Gastroesophageal sphincter (tissue), 4 donors: ENCODE results near the gene CBR3. TPM values are rescaled to one million over a fixed set of nuclear protein-coding genes. Genes with fewer than 3 reads are reported as not detected.

Experiments used
- ATAC-seq: fragments of 150-250 bp; one replicate; pipeline ENCODE4 v1.9.1; 2016; ENCODE audit warnings: mild to moderate bottlenecking, moderate library complexity
- H3K27ac ChIP-seq, 4 donors: fragments of 200-600 bp; sonication (generic) in 3 of 4; 1 replicate in 3 of 4; 2 replicates in 1 of 4; pipeline ENCODE4 v1.5.1; 2016 to 2019
- H3K27me3 ChIP-seq: fragments of 200-600 bp; sonication (generic); one replicate; pipeline ENCODE4 v1.5.1; 2019
- H3K36me3 ChIP-seq, 2 donors: fragments of 200-600 bp; sonication (generic); one replicate each; pipeline ENCODE4 v1.5.1; 2019; ENCODE audit warnings: control low read depth in 1 of 2
- H3K4me1 ChIP-seq, 3 donors: fragments of 200-600 bp; sonication (generic); 1 replicate in 2 of 3; 2 replicates in 1 of 3; pipeline ENCODE4 v1.5.1; 2016 to 2019; ENCODE audit warnings: control low read depth in 2 of 3
- H3K4me3 ChIP-seq, 2 donors: fragments of 200-600 bp; sonication (generic); one replicate each; pipeline ENCODE4 v1.5.1; 2019; ENCODE audit warnings: mild to moderate bottlenecking in 1 of 2, moderate library complexity in 1 of 2
- H3K9me3 ChIP-seq, 3 donors: fragments of 200-600 bp; sonication (generic); one replicate each; pipeline ENCODE4 v1.5.1; 2017 to 2019; ENCODE audit warnings: control low read depth in 2 of 3
- CTCF ChIP-seq, 4 experiments: fragments of 200-600 bp in 2 of 4; fragments of 450-650 bp in 2 of 4; sonication (generic) in 1 of 4; IDR thresholded peaks; one replicate each; pipeline ENCODE4 v1.5.1; 2017 to 2019; ENCODE audit warnings: antibody characterized with exemption in 4 of 4, mild to moderate bottlenecking in 2 of 4, moderate library complexity in 2 of 4
- EP300 ChIP-seq: sonication (generic); formaldehyde crosslinking; IDR thresholded peaks from one replicate; pipeline ENCODE4 v1.6.1; 2017; ENCODE audit warnings: antibody characterized with exemption, mild to moderate bottlenecking
- POLR2A ChIP-seq, 2 donors: fragments of 450-650 bp; IDR thresholded peaks; one replicate each; pipeline ENCODE4 v1.6.1; 2017; ENCODE audit warnings: antibody characterized with exemption in 2 of 2, mild to moderate bottlenecking in 2 of 2, moderate library complexity in 1 of 2
- POLR2AphosphoS5 ChIP-seq: sonication (generic); formaldehyde crosslinking; IDR thresholded peaks from one replicate; pipeline ENCODE4 v1.6.1; 2017; ENCODE audit warnings: antibody characterized with exemption
- WGBS, 2 donors: methylation state at CpG; one replicate each; pipeline ENCODE4 v1.1.5; 2018; ENCODE audit warnings: low coverage in 1 of 2; 5-methylcytosine and 5-hydroxymethylcytosine counted together
- total RNA-seq, 4 donors: library from RNA; depleted of rRNA; stranded (reverse); fragments of >200 nt; gene quantifications; one replicate each; pipeline ENCODE4 v1.1.0, GENCODE V29; 2016

Gene CBR3
- 10 to 100 TPM in 3 of 4 donors, 1 to 10 TPM in 1; 9.6 to 20.9 (median 14.0) TPM for total RNA-seq

- Histone ChIP-seq H3K27me3 (no peaks in the 10 kb centered on the region), H3K4me1 (peaks cover 0 to 34% (median 4%) of the 10 kb centered on the region in 3 donors), H3K4me3 (peak within 1 kb of the TSS; percentile 34 to 87), H3K36me3 (peaks cover 0 to 15% of the 10 kb centered on the region in 2 donors), H3K9me3 (no peaks in the 10 kb centered on the region), H3K27ac (peak within 1 kb of the TSS; percentile 35 to 97 (median 94))
- peak; percentile 52 for ATAC-seq
- 0% methylated on average over 1 to 3 of the region's 53 CpGs for WGBS, 2 donors
- no peak for TF ChIP-seq POLR2A (IDR thresholded peaks at IDR 0.05)
- TF ChIP-seq CTCF (IDR thresholded peaks at IDR 0.05) = no peak
- peak; percentile 13 for TF ChIP-seq POLR2AphosphoS5
- TF ChIP-seq EP300 = no peak
Observed at GRCh38 chr21:36134803-36135390, at the start of gene CBR3. Gene CBR3 (plus strand): TSS chr21:36135079. CDS start chr21:36135193, 114 bp downstream.

- H3K4me1 ChIP-seq = no peaks in the 10 kb centered on the region
- TF ChIP-seq CTCF (IDR thresholded peaks at IDR 0.05) (no peak), POLR2A (IDR thresholded peaks at IDR 0.05) (no peak), EP300 (no peak), POLR2AphosphoS5 (no peak)
- no peaks in the 10 kb centered on the region for H3K9me3 ChIP-seq
- no peak overlapping the region for H3K27ac ChIP-seq
- no peaks in the 10 kb centered on the region for H3K27me3 ChIP-seq
- H3K36me3 ChIP-seq = no peaks in the 10 kb centered on the region
- 60 to 71% methylated on average over 3 to 4 of the region's 6 CpGs for WGBS, 2 donors
- ATAC-seq = no peak
- no peak overlapping the region for H3K4me3 ChIP-seq
Observed at GRCh38 chr21:36087362-36088138, 47.3 kb upstream of the CBR3 start.

GRCh38 chr21:36089946-36090345, 44.9 kb upstream of the CBR3 start:
- Histone ChIP-seq H3K9me3 (no peaks in the 10 kb centered on the region), H3K4me3 (no peak overlapping the region), H3K4me1 (no peaks in the 10 kb centered on the region), H3K36me3 (no peaks in the 10 kb centered on the region), H3K27me3 (peaks cover 9% of the 10 kb centered on the region), H3K27ac (no peak overlapping the region)
- TF ChIP-seq CTCF (IDR thresholded peaks at IDR 0.05) = no peak
- no peak for TF ChIP-seq EP300
- TF ChIP-seq POLR2A (IDR thresholded peaks at IDR 0.05) = no peak
- TF ChIP-seq POLR2AphosphoS5 = no peak
- 93 to 94% methylated on average over 2 to 3 of the region's 3 CpGs for WGBS, 2 donors
- ATAC-seq = no peak

- no peak for ATAC-seq
- no peaks in the 10 kb centered on the region for H3K4me1 ChIP-seq
- no peaks in the 10 kb centered on the region for H3K36me3 ChIP-seq
- TF ChIP-seq POLR2A (IDR thresholded peaks at IDR 0.05) (no peak), POLR2AphosphoS5 (no peak), CTCF (IDR thresholded peaks at IDR 0.05) (no peak), EP300 (no peak)
- no peaks in the 10 kb centered on the region for H3K9me3 ChIP-seq
- H3K27me3 ChIP-seq = peaks cover 12% of the 10 kb centered on the region
- H3K27ac ChIP-seq = no peak overlapping the region
- no peak overlapping the region for H3K4me3 ChIP-seq
Observed at GRCh38 chr21:36092681-36093080, 42.2 kb upstream of the CBR3 start.

GRCh38 chr21:36093512-36093911, 41.4 kb upstream of the CBR3 start:
- Histone ChIP-seq H3K4me1 (no peaks in the 10 kb centered on the region), H3K4me3 (no peak overlapping the region), H3K27ac (no peak overlapping the region), H3K9me3 (no peaks in the 10 kb centered on the region), H3K36me3 (no peaks in the 10 kb centered on the region), H3K27me3 (peaks cover 12% of the 10 kb centered on the region)
- 75 to 100% methylated on average over 1 of the region's 1 CpG for WGBS, 2 donors
- TF ChIP-seq CTCF (IDR thresholded peaks at IDR 0.05) (no peak), EP300 (no peak), POLR2A (IDR thresholded peaks at IDR 0.05) (no peak), POLR2AphosphoS5 (no peak)
- ATAC-seq = no peak
